Sciatic nerve (tissue), 2 donors: ENCODE measurements around the gene SLC41A2. TPM values are rescaled to one million over a fixed set of nuclear protein-coding genes. Genes with fewer than 3 reads are reported as not detected.

Source experiments
- ATAC-seq: fragments of 200-7000 bp; cut with Tn5 transposase; one replicate; pipeline ENCODE4 v1.9.1; 2020; ENCODE audit warnings: mild to moderate bottlenecking, moderate library complexity
- DNase-seq: peaks from one replicate; pipeline ENCODE4 v3.0.0-alpha.2; 2020; ENCODE audit warnings: low spot score
- intact Hi-C: fragments of 100-400 bp; cut with DNase I; formaldehyde crosslinking; loops from one replicate; pipeline ENCODE4 v1.14.2; 2022
- total RNA-seq: library from RNA; stranded (reverse); fragmentation: NEBNext Ultra II Directional; extraction: Animal tissue kit (Norgen Biotek cat#: 25700); gene quantifications from one replicate; pipeline ENCODE4 v1.2.1, GENCODE V29; 2021
- donor health status: DM: no; HTN: no; CAD: no.
- donor health status: DM: no; HTN: no; CAD: no.

SLC41A2 gene
- total RNA-seq, 1 donor from 2014 or later = 19.3 TPM

- intact Hi-C loops = no loop called here
- DNase-seq (no peak), ATAC-seq (no peak)
Observed at GRCh38 chr12:104939089-104939488, 19.0 kb downstream of the SLC41A2 start.

GRCh38 chr12:104938371-104938770, 19.7 kb downstream of the SLC41A2 start:
- ATAC-seq = peak; percentile 96
- DNase-seq = no peak

GRCh38 chr12:104935886-104936285, 22.2 kb downstream of the SLC41A2 start:
- DNase-seq = no peak
- ATAC-seq = no peak

More at GRCh38 chr12:104938371-104938770, 19.7 kb downstream of the SLC41A2 start:
- intact Hi-C loops = no loop called here

GRCh38 chr12:104933778-104934177, 24.3 kb downstream of the SLC41A2 start:
- DNase-seq = no peak
- intact Hi-C loops = no loop called here
- no peak for ATAC-seq

More at GRCh38 chr12:104935886-104936285, 22.2 kb downstream of the SLC41A2 start:
- intact Hi-C loops = no loop called here

GRCh38 chr12:104933128-104933527, 25.0 kb downstream of the SLC41A2 start:
- DNase-seq (no peak), ATAC-seq (no peak)

GRCh38 chr12:104930388-104931326, 27.4 kb downstream of the SLC41A2 start:
- intact Hi-C loops = no loop called here
- ATAC-seq (no peak), DNase-seq (no peak)

More at GRCh38 chr12:104933128-104933527, 25.0 kb downstream of the SLC41A2 start:
- intact Hi-C loops = no loop called here

- DNase-seq (no peak), ATAC-seq (no peak)
- intact Hi-C loops = no loop called here
Observed at GRCh38 chr12:104929977-104930376, 28.1 kb downstream of the SLC41A2 start.

- DNase-seq = no peak
- ATAC-seq = no peak
- intact Hi-C loops = no loop called here
Observed at GRCh38 chr12:104929368-104929767, 28.7 kb downstream of the SLC41A2 start.

- DNase-seq (no peak), ATAC-seq (no peak)
- intact Hi-C loops = no loop called here
Observed at GRCh38 chr12:104928036-104928745, 29.9 kb downstream of the SLC41A2 start.

- no peak for ATAC-seq
- DNase-seq = no peak
- intact Hi-C loops = no loop called here
Observed at GRCh38 chr12:104925501-104925900, 32.6 kb downstream of the SLC41A2 start.

GRCh38 chr12:104921340-104921739, 36.8 kb downstream of the SLC41A2 start:
- ATAC-seq (no peak), DNase-seq (no peak)
- intact Hi-C loops = no loop called here

- ATAC-seq = no peak
- DNase-seq = no peak
- intact Hi-C loops = no loop called here
Observed at GRCh38 chr12:104911942-104912341, 46.1 kb downstream of the SLC41A2 start.

GRCh38 chr12:104910196-104910840, 47.8 kb downstream of the SLC41A2 start:
- ATAC-seq (peak; percentile 86), DNase-seq (no peak)
- intact Hi-C loops = no loop called here

GRCh38 chr12:104909761-104910160, 48.3 kb downstream of the SLC41A2 start:
- ATAC-seq = peak; percentile 91
- intact Hi-C loops = no loop called here
- DNase-seq = no peak

Other genes with a start within 250 kb of the SLC41A2 start
- 10.6 TPM for gene NOPCHAP1, start 28.0 kb upstream of the SLC41A2 start, total RNA-seq
- gene ALDH1L2, start 126.2 kb upstream of the SLC41A2 start, total RNA-seq = 11.3 TPM
- 78.4 TPM for gene WASHC4, start 149.4 kb upstream of the SLC41A2 start, total RNA-seq